HG02884 (cell line): ENCODE results near the gene GJA1.

Experiments used
- ATAC-seq: cut with Tn5 transposase; IDR thresholded peaks from one replicate; pipeline ENCODE4 v1.9.1; 2021; ENCODE audit warnings: mild to moderate bottlenecking, moderate library complexity; ENCODE audit not compliant: unreplicated experiment

Gene GJA1

GRCh38 chr6:121482004-121482693 is 46.7 kb downstream of the GJA1 start:
- no peak for ATAC-seq

DNA sequence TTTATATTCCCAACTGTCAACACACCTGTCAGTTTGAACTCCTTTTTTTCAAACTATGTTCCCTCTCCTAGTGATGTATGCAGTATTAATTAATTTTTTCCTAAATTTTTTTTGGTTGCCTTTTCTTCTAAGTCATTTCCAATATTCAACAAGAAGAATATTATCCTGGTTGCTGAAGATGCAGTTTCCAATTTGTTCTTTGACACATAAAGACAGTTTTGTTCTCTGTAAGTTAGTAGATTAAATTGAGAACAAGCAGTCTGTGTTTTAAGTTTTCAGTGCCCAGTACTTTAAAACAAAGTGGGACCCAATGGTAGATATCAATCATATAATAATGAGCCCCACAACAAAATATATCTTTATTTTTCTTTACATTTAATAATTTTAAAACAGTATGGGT is 47.3 kb downstream of the GJA1 start:
- no peak for ATAC-seq

DNA sequence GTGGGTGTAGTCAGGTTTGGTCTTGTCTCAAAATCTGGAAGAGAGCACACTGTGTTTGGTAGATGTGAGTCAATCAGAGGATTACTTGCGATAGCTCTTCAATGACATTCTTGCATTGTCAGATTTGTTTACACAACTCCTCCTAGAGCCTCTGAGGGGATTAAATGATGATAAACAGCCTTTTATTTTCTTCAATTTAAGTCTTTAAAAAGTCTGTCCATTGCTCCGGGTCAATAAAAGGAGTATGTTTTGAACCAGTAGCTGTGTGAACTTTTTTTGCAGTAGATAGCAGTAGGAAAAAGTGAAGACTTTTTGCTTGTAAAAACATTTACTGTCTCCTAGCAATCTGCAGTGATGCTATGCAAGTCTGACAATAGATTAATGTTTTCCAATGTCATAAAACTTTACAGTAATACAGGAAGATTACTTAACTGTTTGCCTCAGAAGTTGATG is 49.9 kb downstream of the GJA1 start:
- no peak for ATAC-seq

DNA sequence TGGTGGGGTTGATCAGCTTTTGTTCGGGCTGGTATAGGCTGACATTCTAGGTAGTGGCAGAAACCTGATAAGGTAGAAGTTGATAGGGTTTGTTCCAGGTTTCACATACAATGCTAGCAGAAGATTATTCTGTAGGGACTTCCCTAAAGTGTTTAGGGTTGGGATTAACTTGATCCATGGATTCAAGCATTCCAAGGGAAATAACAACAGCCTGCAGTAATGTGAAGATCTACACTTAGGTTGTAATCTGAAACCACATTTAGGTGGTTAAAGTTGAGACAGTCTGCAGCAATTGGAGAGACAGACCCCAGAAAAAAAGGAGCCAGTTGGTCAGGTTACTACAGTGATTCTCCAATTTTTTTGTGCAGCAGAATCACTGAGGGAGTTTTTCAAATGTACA is 56.1 kb downstream of the GJA1 start:
- no peak for ATAC-seq

DNA sequence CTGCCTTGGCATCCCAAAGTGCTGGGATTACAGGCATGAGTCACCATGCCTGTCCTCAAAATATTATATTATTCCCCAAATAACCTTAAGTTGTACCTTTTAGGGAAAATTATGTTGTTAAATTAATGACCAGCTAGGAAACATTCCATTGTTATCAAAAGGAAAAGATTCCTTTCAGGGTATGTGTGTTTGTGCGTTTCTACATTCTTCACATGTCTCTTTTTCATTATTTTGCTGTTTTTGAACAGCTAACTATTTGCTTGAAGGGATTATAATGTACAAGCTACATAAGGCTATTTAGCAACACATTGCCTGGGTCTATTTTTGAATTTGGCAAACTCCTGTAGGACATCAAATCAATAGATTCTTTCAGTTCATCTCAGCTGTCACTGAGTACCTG is 57.1 kb downstream of the GJA1 start:
- no peak for ATAC-seq

- ATAC-seq, result no peak
Observed at GRCh38 chr6:121497970-121498375, 62.5 kb downstream of the GJA1 start.

GRCh38 chr6:121498481-121499276 is 63.2 kb downstream of the GJA1 start:
- ATAC-seq, result no peak
